ENCODE data around the gene CATSPERD. TPM values are rescaled to one million over a fixed set of nuclear protein-coding genes. Genes with fewer than 3 reads are reported as not detected.

The CATSPERD gene
- total RNA-seq, 2 donors from 2014 or later, result not detected

- H3K36me3 ChIP-seq (replicated peaks in 1 of 2; ENCODE audit: insufficient read depth in 1 of 2, low read depth in 2 of 2), result no peaks in the 10 kb centered on the region
- 78 to 90% methylated on average over 9 of the region's 9 CpGs for WGBS, 2 donors
- TF ChIP-seq, protein P1, sequence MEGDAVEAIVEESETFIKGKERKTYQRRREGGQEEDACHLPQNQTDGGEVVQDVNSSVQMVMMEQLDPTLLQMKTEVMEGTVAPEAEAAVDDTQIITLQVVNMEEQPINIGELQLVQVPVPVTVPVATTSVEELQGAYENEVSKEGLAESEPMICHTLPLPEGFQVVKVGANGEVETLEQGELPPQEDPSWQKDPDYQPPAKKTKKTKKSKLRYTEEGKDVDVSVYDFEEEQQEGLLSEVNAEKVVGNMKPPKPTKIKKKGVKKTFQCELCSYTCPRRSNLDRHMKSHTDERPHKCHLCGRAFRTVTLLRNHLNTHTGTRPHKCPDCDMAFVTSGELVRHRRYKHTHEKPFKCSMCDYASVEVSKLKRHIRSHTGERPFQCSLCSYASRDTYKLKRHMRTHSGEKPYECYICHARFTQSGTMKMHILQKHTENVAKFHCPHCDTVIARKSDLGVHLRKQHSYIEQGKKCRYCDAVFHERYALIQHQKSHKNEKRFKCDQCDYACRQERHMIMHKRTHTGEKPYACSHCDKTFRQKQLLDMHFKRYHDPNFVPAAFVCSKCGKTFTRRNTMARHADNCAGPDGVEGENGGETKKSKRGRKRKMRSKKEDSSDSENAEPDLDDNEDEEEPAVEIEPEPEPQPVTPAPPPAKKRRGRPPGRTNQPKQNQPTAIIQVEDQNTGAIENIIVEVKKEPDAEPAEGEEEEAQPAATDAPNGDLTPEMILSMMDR (IDR thresholded peaks at IDR 0.05), result no peak
- no peak for TF ChIP-seq POLR2A (IDR thresholded peaks at IDR 0.05)
- H3K4me3 ChIP-seq, result no peak overlapping the region
- DNase-seq, result no peak
- no peak overlapping the region for H3K27ac ChIP-seq
- no peaks in the 10 kb centered on the region for H3K9me3 ChIP-seq
- intact Hi-C loops (cut with DNase I), result loop anchor here (5.0 kb wide), 1 partner anchor 83 kb away; no protein-coding TSS in a partner anchor
- no peaks in the 10 kb centered on the region for H3K27me3 ChIP-seq
- ATAC-seq, result no peak
- H3K4me1 ChIP-seq, result peaks cover 20% of the 10 kb centered on the region
Observed at GRCh38 chr19:5809053-5809452, 88.6 kb downstream of the CATSPERD start.

DNA sequence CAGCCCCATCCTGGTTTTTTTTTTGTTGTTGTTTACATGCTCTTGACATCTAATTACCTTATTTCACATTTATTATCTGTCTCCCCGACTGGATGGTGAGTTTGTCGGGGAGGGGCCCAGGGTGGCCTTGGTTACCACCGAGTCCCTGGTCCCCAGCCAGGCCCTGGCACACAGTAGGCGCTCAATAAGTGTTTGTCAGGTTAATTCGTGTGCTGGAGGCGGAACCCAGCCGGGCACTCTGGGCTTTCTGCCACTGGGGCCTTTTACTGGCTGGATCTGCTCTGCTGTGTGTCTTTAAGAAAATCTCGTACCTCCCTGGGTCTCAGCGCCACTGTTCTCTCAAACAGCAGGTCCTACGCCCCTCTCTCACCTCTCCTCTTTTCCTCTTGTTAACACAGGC is 89.0 kb downstream of the CATSPERD start:
- 62 to 63% methylated on average over 10 of the region's 10 CpGs for WGBS, 2 donors
- no peaks in the 10 kb centered on the region for H3K9me3 ChIP-seq
- ATAC-seq (no peak), DNase-seq (no peak)
- H3K36me3 ChIP-seq (replicated peaks in 1 of 2; ENCODE audit: insufficient read depth in 1 of 2, low read depth in 2 of 2), result no peaks in the 10 kb centered on the region
- no peak overlapping the region for H3K27ac ChIP-seq
- TF ChIP-seq POLR2A (IDR thresholded peaks at IDR 0.05), result no peak
- TF ChIP-seq, protein P1 (IDR thresholded peaks at IDR 0.05), result no peak
- intact Hi-C loops (cut with DNase I), result loop anchor here (5.0 kb wide), 1 partner anchor 83 kb away; no protein-coding TSS in a partner anchor
- no peaks in the 10 kb centered on the region for H3K27me3 ChIP-seq
- H3K4me1 ChIP-seq, result peaks cover 16% of the 10 kb centered on the region
- no peak overlapping the region for H3K4me3 ChIP-seq

DNA sequence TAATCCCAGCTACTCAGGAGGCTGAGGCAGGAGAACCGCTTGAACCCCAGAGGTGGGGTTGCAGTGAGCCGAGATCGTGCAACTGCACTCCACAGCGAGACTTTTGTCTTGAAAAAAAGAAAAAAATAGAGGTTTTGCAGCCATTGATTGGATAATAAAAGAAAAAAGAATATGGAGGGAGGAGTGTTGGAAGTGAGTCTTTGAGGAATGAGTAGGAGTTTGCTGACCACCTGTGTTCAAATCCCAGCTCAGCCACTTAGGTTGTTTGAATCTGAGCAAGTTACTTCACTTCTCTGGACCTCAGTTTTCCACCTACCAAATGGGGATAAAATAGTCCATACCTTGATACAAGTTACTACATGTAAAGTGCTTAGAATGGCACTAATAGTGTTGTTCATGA is 90.7 kb downstream of the CATSPERD start:
- TF ChIP-seq, protein P1 (IDR thresholded peaks at IDR 0.05), result no peak
- TF ChIP-seq POLR2A (IDR thresholded peaks at IDR 0.05), result no peak
- Histone ChIP-seq H3K27ac (no peak overlapping the region), H3K27me3 (no peaks in the 10 kb centered on the region), H3K4me3 (no peak overlapping the region), H3K9me3 (no peaks in the 10 kb centered on the region), H3K36me3 (replicated peaks in 1 of 2; ENCODE audit: insufficient read depth in 1 of 2, low read depth in 2 of 2) (no peaks in the 10 kb centered on the region), H3K4me1 (peaks cover 6% of the 10 kb centered on the region)
- ATAC-seq (no peak), DNase-seq (no peak)
- intact Hi-C loops (cut with DNase I), result no loop called here
- WGBS, 2 donors, result 96 to 100% methylated on average over 4 of the region's 4 CpGs

DNA sequence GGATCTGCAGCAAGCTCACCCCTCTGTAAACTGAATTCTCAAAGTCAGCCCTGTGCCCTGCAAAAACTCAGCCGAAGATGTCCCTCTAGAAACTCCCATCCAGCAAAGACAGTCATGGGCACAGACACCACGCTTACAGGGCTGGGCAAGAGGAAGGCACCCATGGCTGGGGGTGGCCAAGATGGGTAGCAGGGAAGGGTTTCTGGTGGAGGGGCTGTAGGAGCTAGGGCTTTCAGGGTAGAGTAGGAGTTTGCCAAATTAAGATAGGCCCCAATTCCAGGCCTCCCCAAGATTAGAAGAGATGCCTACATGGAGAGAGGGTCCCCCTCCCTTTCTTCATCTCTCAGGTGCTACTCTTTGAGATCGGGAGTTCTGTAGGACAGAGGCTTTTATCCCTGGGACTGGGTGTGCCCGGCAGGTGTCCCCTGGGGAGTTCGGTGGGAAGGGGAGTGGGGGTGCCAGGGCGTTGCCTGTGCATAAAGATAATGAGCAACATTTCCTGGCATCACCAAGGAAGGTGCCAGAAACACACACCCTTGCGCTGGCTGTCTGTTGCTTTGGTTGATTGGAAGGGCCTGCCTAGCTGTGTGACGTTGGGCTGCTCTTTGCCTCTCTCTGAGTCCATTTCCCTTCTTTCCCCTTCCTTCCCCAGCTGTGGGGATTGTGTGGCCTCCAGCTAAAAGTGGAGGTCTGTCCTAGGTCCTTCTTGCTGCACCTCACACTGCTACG is 93.8 kb downstream of the CATSPERD start:
- 76 to 83% methylated on average over 5 to 9 of the region's 9 CpGs for WGBS, 2 donors
- DNase-seq, result no peak
- no peak for ATAC-seq
- H3K27ac ChIP-seq, result no peak overlapping the region
- TF ChIP-seq, protein P1 (IDR thresholded peaks at IDR 0.05), result no peak
- TF ChIP-seq POLR2A (IDR thresholded peaks at IDR 0.05), result no peak
- no peaks in the 10 kb centered on the region for H3K27me3 ChIP-seq
- no peak overlapping the region for H3K4me3 ChIP-seq
- H3K36me3 ChIP-seq (replicated peaks in 1 of 2; ENCODE audit: insufficient read depth in 1 of 2, low read depth in 2 of 2), result no peaks in the 10 kb centered on the region
- intact Hi-C loops (cut with DNase I), result no loop called here
- peaks cover 5% of the 10 kb centered on the region for H3K4me1 ChIP-seq
- no peaks in the 10 kb centered on the region for H3K9me3 ChIP-seq

DNA sequence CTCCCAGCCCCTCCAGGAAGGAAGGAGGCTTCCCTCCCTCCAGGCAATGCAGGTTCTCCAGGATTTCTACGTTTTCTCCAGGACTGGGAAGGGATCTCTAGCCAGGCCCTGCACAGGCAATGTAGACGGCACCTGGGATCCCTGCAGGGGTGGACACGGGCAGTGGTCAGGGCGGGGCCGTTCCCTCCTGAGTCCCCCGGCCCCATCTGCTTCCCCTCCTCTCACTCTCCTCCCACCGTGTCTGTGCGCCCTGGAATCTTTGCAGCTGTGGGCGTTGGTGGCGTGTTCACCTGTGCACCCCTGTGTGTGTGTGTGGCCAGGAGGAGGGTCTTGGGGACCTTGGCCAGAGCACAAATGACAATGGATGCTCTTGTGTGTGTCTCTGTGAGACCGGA is 94.4 kb downstream of the CATSPERD start:
- 72 to 80% methylated on average over 8 to 10 of the region's 11 CpGs for WGBS, 2 donors
- no peak overlapping the region for H3K4me3 ChIP-seq
- no peak overlapping the region for H3K27ac ChIP-seq
- DNase-seq, result no peak
- H3K36me3 ChIP-seq (replicated peaks in 1 of 2; ENCODE audit: insufficient read depth in 1 of 2, low read depth in 2 of 2), result no peaks in the 10 kb centered on the region
- TF ChIP-seq, protein P1 (IDR thresholded peaks at IDR 0.05), result no peak
- peaks cover 5% of the 10 kb centered on the region for H3K4me1 ChIP-seq
- intact Hi-C loops (cut with DNase I), result no loop called here
- no peaks in the 10 kb centered on the region for H3K27me3 ChIP-seq
- H3K9me3 ChIP-seq, result no peaks in the 10 kb centered on the region
- no peak for ATAC-seq

All from body of pancreas (tissue), 4 donors.